ENCODE data around the gene CCDC27.
"Not testable (repeated sequence)": the region's sequence is repeated elsewhere in the genome, so short reads cannot be mapped to it uniquely, and the experiment has no call there.

Gene CCDC27

DNA sequence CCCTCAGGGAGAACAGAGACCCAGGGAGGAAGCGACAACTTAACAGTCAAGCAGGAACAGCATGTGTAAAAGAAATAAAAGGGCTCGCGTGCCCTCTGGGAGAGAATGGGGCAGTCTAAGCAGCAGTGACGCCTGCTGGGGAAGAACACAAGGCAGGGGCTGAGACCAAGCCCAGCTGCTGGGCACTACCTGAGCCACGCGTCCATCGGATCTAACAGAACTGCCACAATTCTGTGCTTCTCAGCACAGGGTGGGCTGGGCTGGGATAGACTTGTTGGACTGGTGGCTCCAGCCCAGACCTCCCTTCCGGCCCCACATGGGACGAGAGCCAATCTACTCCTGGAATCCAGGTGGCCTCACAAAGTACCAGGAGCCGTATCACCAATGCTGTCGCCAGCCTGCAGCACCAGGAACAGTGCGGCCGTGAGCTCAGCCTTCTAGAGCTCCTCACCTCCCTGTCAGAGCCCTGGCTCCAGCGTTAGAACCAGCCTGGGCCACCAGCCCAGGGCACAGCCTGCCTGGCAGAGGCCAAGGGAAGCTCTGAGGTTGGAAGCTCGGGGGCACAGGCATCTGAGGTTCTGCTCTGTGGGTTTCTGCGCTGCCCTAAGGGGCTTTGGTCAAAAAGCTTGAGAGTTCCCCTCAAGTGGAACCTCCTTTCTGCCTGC lies 36.6 kb downstream of the CCDC27 start:
- DNase-seq (ENCODE audit: low spot score) = no peak
- no peak for FAIRE-seq

DNA sequence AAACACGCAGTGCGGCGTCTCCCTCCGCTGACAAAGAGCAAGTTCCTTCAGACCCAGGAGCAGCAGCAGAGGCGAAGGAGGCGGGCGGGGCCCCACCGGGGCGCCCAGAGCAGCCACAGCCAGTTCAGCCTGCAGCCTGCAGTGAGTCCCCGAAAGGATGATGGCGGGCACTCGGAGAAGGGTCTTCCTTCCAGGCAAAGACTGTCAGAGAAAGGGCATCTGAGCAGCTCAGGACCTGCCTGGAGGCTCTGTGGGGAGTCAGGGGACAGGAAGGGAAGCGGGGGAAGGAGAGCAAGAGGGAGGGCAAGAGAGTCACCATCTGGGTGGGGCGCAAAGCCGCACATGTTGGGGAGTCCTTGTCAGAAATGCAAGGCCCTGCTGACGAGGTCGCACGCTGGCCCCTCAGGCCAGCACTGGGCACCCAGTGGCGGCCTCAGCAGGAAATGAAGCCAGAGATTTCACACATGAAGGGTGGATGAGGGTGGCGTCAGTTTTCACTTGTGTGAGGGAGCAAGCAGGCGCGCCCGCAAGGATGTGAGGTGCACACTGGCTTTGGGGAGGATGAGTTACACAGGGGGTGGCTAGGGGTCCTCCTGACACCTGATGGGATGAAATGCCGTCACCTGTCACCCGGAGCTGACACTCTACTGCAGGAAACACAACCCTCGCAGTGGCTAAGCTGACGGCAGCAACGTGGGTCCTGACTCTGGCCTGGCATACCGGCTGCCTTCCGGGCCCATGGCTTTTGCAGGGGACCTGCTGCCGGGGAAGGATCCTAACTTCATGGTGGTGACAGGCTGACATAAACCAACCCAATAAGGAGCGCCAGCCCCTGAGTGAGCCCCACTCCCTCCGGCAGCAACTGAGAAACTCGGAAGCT lies 37.4 kb downstream of the CCDC27 start:
- DNase-seq (ENCODE audit: low spot score) (no peak), FAIRE-seq (no peak)

DNA sequence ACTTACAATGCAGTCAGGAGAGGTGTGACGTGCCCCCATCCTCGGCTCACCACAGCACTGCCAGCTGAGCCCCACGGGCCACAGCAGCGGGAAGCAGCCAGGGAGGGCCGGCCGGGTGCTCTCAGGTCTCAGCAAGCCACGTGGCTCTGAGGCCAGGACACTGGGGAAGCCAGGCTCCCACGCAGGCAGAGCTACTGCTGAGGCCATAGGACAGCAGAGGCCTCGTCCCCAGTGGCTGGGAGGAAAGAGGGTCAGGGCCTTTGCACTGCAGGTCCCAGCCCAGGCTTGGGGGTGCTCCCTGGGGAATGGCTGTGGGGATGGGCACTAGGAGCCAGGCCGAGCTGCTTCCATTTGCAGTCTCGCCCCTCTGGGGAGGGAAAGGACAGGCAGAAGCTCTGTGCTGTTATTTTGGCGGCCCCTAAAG lies 38.3 kb downstream of the CCDC27 start:
- no peak for DNase-seq (ENCODE audit: low spot score)
- no peak for FAIRE-seq

DNA sequence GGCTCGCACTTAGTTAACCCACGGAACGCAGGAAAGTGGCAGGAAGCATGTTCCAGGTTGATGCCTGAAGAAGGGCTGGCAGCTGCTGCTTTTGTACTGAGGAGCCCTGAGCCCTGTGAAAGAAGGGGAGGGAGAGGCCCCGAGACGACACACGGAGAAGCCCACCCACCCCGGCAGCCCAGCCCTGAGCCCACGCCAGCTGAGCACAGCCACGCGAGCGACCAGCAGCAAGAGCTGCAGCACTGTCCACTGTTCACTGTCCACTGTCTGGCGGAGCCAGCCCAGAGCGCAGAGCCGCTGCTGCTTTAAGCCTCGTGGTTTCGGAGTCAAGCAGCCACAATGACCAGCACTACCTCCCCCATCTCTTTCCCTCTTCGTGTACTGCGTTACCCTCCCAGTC lies 38.7 kb downstream of the CCDC27 start:
- DNase-seq (ENCODE audit: low spot score) = no peak
- FAIRE-seq = no peak

DNA sequence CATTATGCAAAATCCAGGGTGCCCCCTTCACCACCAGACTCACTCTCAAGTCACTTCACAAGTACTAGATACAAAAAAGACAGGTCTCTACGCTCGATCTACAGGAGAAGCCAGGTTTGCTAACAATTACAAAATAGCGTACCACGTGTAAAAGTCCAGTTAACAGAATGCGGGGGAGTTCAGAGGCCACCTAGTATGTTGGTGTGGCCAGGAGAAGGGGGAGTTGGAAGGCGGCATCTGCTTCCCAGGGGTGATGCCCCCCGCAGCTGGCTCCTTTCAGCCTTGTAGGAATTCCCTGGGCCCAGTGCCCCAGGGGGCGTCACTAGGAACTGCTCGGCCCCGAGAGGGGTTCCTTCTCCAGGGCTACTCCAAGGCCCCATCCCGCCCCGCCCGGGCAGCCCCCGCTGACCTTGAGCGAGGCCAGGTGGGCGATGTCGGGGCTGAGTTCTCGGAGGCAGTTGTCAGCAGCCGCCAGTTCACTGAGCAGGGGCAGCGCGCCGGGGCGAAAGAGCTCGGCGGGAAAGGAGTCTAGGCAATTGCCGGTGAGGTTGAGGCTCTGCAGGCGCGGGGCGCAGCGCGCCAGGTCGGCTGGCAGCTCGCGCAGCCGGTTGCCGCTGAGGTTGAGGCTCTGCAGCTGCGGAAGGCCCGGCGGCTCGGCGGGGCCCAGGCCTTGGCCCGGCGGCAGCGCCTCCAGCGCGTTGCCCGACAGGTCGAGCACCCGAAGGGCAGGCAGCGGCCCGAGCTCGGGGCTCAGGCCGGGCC lies 43.4 kb downstream of the CCDC27 start:
- no peak for FAIRE-seq
- DNase-seq (ENCODE audit: low spot score) = no peak

DNA sequence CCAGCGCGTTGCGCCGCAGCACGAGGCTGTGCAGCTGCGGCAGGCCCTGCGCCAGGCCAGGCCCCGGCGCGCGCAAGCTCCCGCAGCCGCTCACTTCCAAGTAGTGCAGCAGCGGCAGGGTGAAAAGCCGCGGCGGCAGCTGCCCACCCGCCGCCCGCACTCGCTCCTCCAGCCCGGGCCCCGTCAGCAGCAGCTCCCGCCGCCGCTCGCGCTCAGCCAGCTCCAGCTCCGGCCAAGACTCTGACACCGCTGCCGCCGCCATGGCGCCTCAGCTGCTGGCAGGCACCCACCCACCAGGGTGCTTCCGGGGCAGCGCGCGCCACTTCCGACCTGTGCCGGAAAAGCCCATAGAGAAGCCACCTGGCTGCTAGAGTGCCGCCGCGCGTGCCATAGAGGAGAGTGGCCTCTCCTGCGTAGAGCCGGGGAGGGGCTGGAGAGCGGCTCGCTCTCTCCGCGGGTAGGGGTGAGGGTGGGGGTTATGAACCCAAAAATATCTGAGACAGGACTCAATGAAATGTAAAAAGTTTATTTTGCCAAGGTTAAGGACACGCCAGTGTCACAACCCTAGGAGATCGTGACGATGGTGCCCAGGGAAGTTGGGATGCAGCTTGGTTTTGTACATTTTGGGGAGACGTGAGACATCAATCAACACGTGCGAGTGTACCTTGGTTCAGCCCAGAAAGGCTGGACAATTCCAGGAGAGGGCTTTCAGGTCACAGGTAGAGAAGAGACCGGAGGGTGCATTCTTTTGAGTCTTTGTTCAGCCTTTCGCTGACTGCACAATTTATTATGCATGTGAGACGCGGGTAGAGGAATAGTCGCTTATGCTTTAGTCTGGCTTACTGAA lies 44.2 kb downstream of the CCDC27 start, which contains the start of gene LRRC47:
Gene LRRC47 (minus strand): TSS at position 284 of the 847 bp plus-strand sequence. CDS start 22 bp downstream, at position 262.
- FAIRE-seq (peak; percentile 23), DNase-seq (ENCODE audit: low spot score) (peak; percentile 82)

DNA sequence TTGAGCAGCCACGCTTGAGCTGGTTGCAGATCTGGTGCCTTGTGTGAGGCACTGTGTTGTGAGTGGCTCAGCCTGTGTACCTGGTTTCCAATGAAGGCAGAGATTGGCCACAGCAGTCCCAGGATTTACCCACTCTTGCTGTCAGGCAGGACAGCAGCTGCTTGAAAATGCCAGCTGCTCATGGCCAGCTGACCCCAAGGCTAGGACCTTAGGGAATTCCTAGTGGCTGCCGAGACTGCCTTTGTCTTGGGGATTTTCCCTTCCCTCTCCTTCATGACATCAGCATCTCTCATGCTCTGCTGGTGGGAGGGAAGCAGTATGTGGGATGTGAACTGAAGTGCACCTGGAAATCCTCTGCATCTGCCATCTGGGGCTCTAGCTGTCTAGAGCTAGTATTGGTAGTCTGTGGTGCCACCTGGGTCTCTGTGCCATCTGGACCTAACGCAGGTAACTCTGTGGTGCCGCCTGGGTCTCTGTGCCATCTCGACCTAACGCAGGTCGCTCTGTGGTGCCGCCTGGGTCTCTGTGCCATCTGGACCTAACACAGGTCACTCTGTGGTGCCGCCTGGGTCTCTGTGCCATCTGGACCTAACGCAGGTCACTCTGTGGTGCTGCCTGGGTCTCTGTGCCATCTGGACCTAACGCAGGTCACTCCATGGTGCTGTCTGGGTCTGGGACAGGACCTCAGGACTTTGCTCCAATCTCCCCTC lies 47.9 kb downstream of the CCDC27 start:
- DNase-seq (ENCODE audit: low spot score) (no peak), FAIRE-seq (no peak)

DNA sequence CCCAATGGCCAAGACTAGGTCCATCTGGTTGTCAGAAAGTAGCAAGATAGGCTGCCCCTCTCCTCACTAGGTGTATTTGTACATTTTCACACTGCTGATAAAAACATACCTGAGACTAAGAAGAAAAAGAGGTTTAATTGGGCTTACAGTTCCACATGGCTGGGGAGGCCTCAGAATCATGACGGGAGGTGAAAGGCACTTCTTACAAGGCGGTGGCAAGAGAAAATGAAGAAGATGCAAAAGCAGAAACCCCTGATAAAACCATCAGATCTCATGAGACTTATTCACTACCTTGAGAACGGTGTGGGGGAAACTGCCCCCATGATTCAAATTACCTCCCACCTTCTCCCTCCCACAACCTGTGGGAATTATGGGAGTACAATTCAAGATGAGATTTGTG lies 48.5 kb downstream of the CCDC27 start:
- not testable (repeated sequence) for FAIRE-seq; DNase-seq (ENCODE audit: low spot score)

DNA sequence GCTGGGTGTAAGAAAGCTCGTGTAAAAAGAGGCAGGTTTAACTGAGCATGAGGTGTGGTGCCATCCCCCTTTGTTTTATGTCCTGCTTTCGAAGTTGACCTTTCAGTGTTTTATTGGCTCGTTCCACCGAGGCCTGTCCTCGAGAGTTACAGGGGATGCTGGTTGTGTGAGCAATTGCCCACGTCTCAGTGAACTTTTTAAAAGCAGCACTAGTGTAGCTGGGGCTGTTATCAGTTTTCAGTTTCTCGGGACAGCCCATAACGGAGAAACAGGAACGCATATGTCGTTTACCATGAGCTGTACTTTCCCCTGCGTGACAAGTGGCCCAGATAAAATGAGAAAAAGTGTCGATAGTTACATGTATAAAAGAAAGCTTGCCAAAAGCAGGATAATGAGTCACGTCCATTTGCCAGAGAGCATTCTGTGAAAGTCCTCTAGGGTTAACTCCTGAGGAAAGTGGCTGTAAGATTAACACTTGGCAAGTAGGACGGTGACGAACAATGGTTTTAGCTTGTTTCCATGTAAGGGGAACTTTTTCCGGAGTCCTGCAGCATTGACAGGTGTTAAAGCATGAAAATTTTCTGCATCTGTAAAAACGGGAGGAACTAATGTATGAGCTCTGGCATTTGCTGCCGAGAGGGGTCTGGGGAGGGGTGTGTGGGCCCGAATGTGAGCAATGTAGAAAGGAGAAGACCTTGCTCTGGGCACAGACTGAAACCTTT lies 51.8 kb downstream of the CCDC27 start:
- no peak for DNase-seq (ENCODE audit: low spot score)
- no peak for FAIRE-seq

DNA sequence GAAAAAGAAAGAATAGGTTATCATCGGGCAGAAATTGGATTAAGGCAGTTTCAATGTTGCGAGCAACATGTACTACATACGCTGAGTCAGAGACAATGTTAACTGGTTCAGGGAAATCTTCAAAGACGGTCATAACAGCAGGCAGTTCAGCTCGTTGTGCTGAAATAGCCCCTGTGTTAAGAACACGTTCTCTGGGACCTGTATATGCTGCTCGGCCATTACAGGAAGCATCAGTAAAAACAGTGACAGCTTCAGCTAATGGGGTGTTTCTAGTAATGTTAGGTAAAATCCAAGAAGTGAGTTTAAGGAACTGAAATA lies 52.3 kb downstream of the CCDC27 start:
- DNase-seq (ENCODE audit: low spot score); FAIRE-seq: not testable (repeated sequence)

DNA sequence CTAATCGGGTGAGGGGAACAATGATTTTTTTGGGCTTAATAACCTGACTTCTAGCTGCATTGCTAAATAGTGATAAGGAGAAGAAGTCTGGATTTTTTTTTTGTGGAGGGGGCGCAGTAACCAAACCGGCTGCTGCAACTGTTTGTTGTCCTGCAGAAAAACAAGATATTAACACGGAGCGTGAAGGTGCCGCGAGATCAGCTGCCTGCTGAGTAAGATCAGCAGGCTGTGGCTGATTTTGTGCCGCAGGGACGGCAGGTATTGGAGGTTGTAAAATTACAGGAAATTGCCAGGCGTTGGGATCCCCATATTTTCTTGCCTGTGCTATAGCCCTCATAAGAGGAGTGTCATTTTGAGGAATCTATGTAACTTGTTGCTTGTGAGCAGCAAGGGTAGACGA lies 52.8 kb downstream of the CCDC27 start:
- FAIRE-seq (no peak), DNase-seq (ENCODE audit: low spot score) (no peak)

DNA sequence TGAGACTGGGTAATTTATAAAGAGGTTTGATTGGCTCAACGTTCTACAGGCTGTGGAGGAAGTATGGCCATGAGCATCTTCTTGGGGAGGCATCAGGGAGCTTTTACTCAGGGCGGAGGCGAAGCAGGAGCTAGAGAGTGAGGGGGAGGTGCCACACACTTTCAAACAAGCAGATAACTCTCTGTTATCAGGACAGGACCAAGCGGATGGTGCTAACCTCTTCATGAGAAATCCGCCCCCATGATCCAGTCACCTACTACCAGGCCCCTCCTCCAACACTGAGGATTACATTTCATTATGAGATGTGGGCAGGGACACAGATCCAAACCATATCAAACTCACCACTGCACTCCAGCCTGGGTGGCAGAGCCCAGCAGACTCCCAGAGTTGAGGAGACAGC lies 55.5 kb downstream of the CCDC27 start:
- FAIRE-seq (no peak), DNase-seq (ENCODE audit: low spot score) (no peak)

DNA sequence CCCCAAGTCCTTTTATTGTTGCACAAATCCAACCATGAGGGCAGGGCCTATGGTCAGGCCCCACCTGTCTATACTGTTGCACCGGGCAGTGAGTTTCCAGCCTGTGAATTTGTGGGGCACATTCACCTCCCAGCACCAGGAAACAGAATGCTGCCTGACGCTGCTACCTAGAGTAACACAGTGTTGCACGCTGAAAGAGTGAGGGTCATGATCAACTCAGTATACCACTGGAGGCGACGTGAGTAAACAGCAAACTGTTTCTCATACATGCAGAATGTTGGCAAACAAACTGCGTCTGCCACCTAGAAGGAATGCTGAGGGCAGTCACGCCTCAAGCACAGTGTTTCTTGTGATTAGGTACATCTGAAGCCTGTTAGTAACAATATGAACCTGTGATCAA lies 57.4 kb downstream of the CCDC27 start:
- FAIRE-seq (no peak), DNase-seq (ENCODE audit: low spot score) (no peak)

DNA sequence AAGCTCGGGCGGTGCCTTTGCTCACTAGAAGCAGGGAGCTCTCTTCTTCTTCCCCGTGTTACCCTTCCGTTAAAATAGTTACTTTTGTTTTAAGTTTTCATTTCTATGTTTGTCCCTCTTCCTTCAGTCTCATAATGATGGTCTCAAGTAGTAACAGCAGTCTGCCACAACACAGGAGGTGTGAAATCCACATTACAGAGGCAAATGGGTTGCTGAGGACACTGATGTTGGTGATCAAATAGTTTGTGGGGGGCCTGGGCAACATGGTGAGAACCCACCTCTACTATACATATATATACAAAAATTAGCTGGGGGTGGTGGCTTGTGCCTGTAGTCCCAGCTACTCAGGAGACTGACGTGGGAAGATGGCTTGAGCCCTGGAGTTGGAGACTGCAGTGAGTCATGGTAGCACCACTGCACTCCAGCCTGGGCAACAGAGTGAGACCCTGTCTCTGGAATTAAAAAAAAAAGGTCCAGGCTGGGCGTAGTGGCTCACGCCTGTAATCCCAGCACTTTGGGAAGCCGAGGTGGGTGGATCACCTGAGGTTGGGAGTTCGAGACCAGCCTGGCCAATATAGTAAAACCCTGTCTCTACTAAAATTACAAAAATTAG lies 58.0 kb downstream of the CCDC27 start:
- DNase-seq (ENCODE audit: low spot score); FAIRE-seq: not testable (repeated sequence)

DNA sequence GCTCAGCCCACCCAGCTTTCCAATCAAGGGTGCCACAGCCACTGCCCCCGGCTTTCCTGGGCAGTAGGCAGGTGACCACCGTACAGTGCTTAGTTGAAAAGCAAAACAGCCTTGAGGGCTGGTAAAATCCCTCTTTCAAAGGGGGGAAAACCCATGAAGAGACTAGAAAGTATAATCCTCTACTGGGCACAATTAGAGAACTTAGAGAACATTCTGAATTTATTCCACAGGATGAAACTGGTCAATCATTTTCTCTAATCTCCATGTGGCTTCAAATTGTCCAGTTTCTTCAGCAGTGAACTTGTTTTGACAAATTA lies 59.3 kb downstream of the CCDC27 start:
- no peak for FAIRE-seq
- DNase-seq (ENCODE audit: low spot score) = no peak

DNA sequence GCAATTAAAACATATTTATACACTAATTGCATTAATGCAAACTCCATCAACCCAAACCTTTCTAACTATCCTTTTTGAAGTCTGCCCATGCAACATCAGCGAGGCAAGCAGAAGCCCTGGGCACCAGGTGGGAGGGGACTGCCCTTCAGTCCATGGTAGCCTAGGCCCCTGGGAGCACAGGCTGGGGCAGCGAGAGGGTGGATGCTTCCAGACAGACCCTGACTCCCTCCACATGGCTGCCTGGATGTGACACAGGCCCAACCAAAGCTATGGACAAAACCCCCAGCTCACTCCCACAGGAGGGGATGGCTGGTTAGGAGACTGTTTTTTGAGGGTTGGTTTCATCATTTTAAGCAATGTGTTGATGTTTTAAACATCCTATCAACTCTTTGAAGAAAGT lies 61.8 kb downstream of the CCDC27 start:
- no peak for DNase-seq (ENCODE audit: low spot score)
- FAIRE-seq = no peak

DNA sequence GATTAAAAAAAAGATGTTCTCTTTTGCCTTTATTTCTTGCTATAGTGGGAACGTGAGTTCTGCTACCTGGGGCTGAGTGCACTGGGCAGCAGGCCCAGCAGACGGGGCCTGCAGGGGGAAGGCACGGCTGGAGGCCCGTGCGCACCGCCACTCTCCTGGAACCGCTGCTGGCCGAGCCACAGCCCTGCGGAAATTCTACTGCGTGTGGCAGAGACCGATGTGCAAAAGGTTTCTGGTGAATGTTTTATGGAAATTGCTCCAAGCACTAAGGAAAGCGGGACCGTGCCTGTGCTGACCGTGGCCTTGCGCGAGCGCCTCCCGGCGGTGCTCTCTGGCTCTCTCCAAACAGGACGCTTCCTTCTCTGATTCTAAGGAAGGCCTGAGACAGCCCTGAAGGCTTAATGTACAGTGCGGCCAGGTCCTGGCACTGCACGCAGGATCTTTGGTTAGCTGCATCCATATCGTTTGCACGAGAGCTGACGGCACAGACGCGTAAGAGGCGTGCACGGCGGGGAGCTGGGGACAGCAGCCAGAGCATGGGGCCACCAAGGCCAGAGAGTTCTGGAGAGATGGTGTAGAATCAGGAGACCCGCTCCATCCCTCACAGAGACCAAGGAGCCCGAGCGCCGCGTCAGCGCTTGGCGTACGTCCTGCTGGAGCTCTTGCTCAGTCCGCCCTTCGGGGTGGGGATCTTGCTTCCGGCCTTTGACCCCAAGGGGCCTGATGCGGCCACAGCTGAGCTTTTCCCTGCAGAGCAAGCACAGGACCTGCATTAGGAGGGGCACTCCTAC lies 62.7 kb downstream of the CCDC27 start:
- DNase-seq (ENCODE audit: low spot score) (no peak), FAIRE-seq (no peak)

DNA sequence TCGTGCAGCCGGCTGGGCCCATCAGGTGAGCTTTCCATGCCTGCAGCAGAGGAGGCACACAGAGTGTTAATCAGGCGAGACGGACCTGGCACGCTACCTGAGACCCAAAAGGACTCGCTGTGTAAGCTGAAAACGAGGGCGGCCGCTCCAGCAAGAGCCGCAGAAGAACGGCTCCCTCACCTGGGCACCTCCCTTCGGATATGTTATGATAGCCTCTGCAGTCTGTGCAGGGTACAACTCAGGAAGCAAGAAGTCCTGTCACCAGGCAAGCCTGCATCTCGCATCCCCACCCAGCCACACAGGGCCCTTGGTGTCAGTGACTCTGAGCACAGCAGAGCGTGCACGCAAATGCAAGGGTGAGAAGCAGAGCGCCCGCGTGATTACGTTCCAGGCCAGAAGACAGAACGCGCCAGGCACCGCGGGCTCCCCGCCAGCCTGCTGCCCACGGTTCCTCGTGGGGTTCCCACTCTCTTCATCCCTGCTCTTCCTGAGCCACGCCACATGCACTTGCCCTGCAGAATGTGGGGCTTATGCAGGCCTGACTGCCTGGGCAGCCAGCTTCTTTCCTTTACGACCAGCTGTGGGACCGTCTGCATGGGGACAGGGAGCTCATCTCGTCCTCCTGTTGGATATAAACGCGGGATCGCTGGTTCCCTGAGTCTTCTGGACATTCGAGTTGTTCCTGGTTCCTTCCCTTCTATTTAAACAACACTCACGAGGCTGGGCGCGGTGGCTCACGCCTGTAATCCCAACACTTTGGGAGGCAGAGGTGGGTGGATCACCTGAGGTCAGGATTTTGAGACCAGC lies 64.3 kb downstream of the CCDC27 start:
- DNase-seq (ENCODE audit: low spot score) (no peak), FAIRE-seq (no peak)

Measured in RCC 7860 (cell line).